ENCODE data around the gene PDSS2.

- TF ChIP-seq POU5F1 (IDR thresholded peaks at IDR 0.05; ENCODE audit: low read depth, low read length) (no peak), CTCF (IDR thresholded peaks at IDR 0.05; ENCODE audit: control extremely low read depth in 1 of 3, insufficient read depth in 1 of 3, low read depth in 1 of 3, low read length in 3 of 3) (no peak), POLR2A (IDR thresholded peaks at IDR 0.05; ENCODE audit: control extremely low read depth in 1 of 2, low read depth in 2 of 2, low read length in 2 of 2) (no peak), JUN (IDR thresholded peaks at IDR 0.05; ENCODE audit: low read depth, low read length) (no peak), MAX (IDR thresholded peaks at IDR 0.05) (no peak), KDM1A (IDR thresholded peaks at IDR 0.05; ENCODE audit: borderline replicate concordance, low read length) (no peak; the same call in 1 of the 2 replicates), KDM5A (IDR thresholded peaks at IDR 0.05; ENCODE audit: low read length) (no peak), ATF3 (IDR thresholded peaks at IDR 0.05; ENCODE audit: insufficient read depth, low read depth, low read length) (no peak), USF2 (IDR thresholded peaks at IDR 0.05; ENCODE audit: low read length) (no peak), GABPA (IDR thresholded peaks at IDR 0.05; ENCODE audit: borderline replicate concordance, insufficient read depth, low read length) (no peak)
Measured at GRCh38 chr6:107447663-107448216, 11.6 kb downstream of the PDSS2 start.
